Measurements from ENCODE around the gene TJP1. TPM values are rescaled to one million over a fixed set of nuclear protein-coding genes. Genes with fewer than 3 reads are reported as not detected.

TJP1 gene
- total and polyA plus RNA-seq, 2 of the 8 experiments (the other 6 are each of a cell fraction or from before 2014, with no cell fraction given), result 46.3 to 138 TPM

GRCh38 chr15:29656636-29657475 is 165.4 kb downstream of the TJP1 start:
- Histone ChIP-seq H3K36me3 (ENCODE audit: control insufficient read depth in 2 of 4, insufficient read depth in 4 of 4, low read length in 3 of 4) (no peaks in the 10 kb centered on the region), H2AFZ (ENCODE audit: low read length) (peak overlapping the region; percentile 99), H3K9me3 (ENCODE audit: insufficient read depth in 2 of 2, low read depth in 1 of 2, low read length in 1 of 2) (0 out of 4 replicates have a peak, but pooled peaks cover 0 to 2% of the 10 kb centered on the region in 2 experiments), H3K18ac (ENCODE audit: extremely low read depth, low read length) (0 out of 2 replicates have a peak overlapping the region, but pooled peaks have one; percentile 51), H2BK15ac (ENCODE audit: low read length) (no peak overlapping the region), H3K9ac (replicated peaks in 1 of 4; ENCODE audit: extremely low read depth in 1 of 4, low read depth in 3 of 4, low read length in 3 of 4) (no peak overlapping the region; a peak in 1 of 7 replicates), H4K5ac (ENCODE audit: insufficient read length, low read depth, low read length) (no peak overlapping the region), H2BK20ac (ENCODE audit: low read length) (no peak overlapping the region), H3K23me2 (ENCODE audit: low read depth, low read length) (no peaks in the 10 kb centered on the region), H3K4me2 (ENCODE audit: insufficient read depth in 1 of 2, low read depth in 2 of 2, low read length in 2 of 2) (peak overlapping the region; percentile 49 to 50), H4K91ac (replicated peaks; ENCODE audit: insufficient read length, low read length) (no peak overlapping the region), H3K4me3 (ENCODE audit: extremely low read depth in 1 of 4, insufficient read depth in 2 of 4, low read depth in 3 of 4, low read length in 4 of 4) (peak overlapping the region in 2 of 4 experiments; percentile 23 to 41; a peak in 4 of 8 replicates), H3K27ac (ENCODE audit: low read depth, low read length) (no peak overlapping the region), H2BK12ac (ENCODE audit: low read depth, low read length) (no peak overlapping the region), H3K4me1 (replicated peaks in 1 of 4; ENCODE audit: control insufficient read depth in 3 of 4, insufficient read depth in 4 of 4, low read length in 3 of 4) (peaks cover 0 to 3% (median 1%) of the 10 kb centered on the region in 4 experiments; a peak in 3 of 7 replicates), H4K20me1 (replicated peaks in 1 of 2; ENCODE audit: control insufficient read depth in 1 of 2, insufficient read depth in 2 of 2, low read length in 2 of 2) (no peaks in the 10 kb centered on the region), H3K14ac (ENCODE audit: insufficient read length) (no peak overlapping the region), H3K23ac (ENCODE audit: insufficient read length) (no peak overlapping the region), H2AK5ac (ENCODE audit: low read depth, low read length) (no peak overlapping the region), H3K79me1 (ENCODE audit: low read depth, low read length) (no peaks in the 10 kb centered on the region), H3K56ac (replicated peaks; ENCODE audit: insufficient read length, low read depth, low read length) (no peak overlapping the region), H3K79me2 (ENCODE audit: control insufficient read depth in 1 of 2, insufficient read depth in 2 of 2, low read length in 2 of 2) (no peaks in the 10 kb centered on the region), H4K8ac (ENCODE audit: extremely low read depth, insufficient read depth, low read length) (no peak overlapping the region), H2BK120ac (replicated peaks; ENCODE audit: low read depth, low read length) (peak overlapping the region; percentile 64), H2BK5ac (ENCODE audit: low read depth, low read length) (no peak overlapping the region), H3K27me3 (replicated peaks in 1 of 4; ENCODE audit: control insufficient read depth in 3 of 4, extremely low read depth in 1 of 4, insufficient read depth in 3 of 4, low read length in 3 of 4) (no peaks in the 10 kb centered on the region), H3K4ac (replicated peaks; ENCODE audit: insufficient read length, low read depth, low read length) (no peak overlapping the region)
- peak; percentile 62 to 80 for DNase-seq (ENCODE audit: low read depth in 1 of 2, low spot score in 2 of 2)
- ChIA-PET CTCF (ENCODE audit: partially characterized antibody) (interaction anchor here (0.6 to 1.6 kb wide), 12 partner anchors 9 to 567 kb away, joined by 3 to 5 read pairs (median 3); no protein-coding TSS in a partner anchor), POLR2A (ENCODE audit: partially characterized antibody) (interaction anchor here (1.2 kb wide), 1 partner anchor 44 kb away, joined by 3 read pairs; no protein-coding TSS in a partner anchor)
- 42% methylated on average over 33 of the region's 33 CpGs; no CpG with 5 or more reads in 1 of the 2 experiments for WGBS, 2 experiments (ENCODE audit: extremely low coverage in 1 of 2, insufficient coverage in 1 of 2, insufficient read length in 1 of 2, insufficient replicate concordance in 2 of 2, low coverage in 1 of 2, low lambda C conversion rate in 2 of 2, missing lambda C conversion rate in 1 of 2)
- FAIRE-seq, result peak; percentile 55
- TF ChIP-seq SIX5 (IDR thresholded peaks at IDR 0.05; ENCODE audit: low read depth, low read length) (no peak), SUZ12 (IDR thresholded peaks at IDR 0.05; ENCODE audit: low read length) (no peak), YY1 (IDR thresholded peaks at IDR 0.05; ENCODE audit: low read depth, low read length) (peak; percentile 65; the same call in 1 of the 2 replicates), BCL11A (IDR thresholded peaks at IDR 0.05; ENCODE audit: low read depth in 2 of 2, low read length in 2 of 2) (no peak), ZNF274 (IDR thresholded peaks at IDR 0.05; ENCODE audit: borderline replicate concordance, extremely low read depth, low read length) (no peak), EZH2 (IDR thresholded peaks at IDR 0.05; ENCODE audit: low read depth, low read length, severe bottlenecking) (no peak), RXRA (IDR thresholded peaks at IDR 0.05; ENCODE audit: insufficient read depth, low read depth, low read length) (no peak), PHF8 (conservative IDR thresholded peaks at IDR 0.05; ENCODE audit: low read depth, low read length) (no peak), RAD21 (IDR thresholded peaks at IDR 0.05 in 1 of 2, conservative IDR thresholded peaks at IDR 0.05 in 1 of 2; ENCODE audit: low read depth in 2 of 2, low read length in 2 of 2) (peak; percentile 24 to 35; a peak in 2 of 4 replicates)
- TF ChIP-seq, protein P1, sequence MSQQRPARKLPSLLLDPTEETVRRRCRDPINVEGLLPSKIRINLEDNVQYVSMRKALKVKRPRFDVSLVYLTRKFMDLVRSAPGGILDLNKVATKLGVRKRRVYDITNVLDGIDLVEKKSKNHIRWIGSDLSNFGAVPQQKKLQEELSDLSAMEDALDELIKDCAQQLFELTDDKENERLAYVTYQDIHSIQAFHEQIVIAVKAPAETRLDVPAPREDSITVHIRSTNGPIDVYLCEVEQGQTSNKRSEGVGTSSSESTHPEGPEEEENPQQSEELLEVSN (IDR thresholded peaks at IDR 0.05), result no peak; the same call in 1 of the 2 replicates
